GM12872 (cell line): ENCODE data around the gene GPR87.

Experiments used
- TF ChIP-seq, protein P1 (sequence below): IDR thresholded peaks from 3 replicates; pipeline ENCODE4 v1.5.1; 2011; ENCODE audit warnings: low read depth, mild to moderate bottlenecking, low read length, moderate library complexity; ENCODE audit not compliant: insufficient read depth

GPR87 gene

DNA sequence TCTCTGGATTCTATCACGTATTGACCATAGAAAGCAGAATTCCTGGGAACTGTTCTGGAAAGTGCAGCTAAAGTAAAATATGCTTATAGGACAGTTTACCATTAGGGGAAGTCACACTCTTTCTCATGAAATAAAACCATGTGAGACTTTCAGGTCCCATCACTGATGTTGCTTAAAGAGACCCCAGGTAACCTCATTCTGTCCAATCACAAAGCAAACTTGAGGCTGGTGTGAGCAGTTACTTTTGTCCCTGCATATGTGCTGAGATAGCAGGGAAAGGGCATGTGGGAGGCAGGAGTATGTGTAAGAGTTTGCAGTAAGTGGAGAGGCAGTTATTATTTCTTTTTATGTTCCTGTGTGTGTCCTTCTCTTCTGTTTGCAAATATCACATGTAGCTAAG lies 16.1 kb downstream of the GPR87 start:
- TF ChIP-seq, protein P1, sequence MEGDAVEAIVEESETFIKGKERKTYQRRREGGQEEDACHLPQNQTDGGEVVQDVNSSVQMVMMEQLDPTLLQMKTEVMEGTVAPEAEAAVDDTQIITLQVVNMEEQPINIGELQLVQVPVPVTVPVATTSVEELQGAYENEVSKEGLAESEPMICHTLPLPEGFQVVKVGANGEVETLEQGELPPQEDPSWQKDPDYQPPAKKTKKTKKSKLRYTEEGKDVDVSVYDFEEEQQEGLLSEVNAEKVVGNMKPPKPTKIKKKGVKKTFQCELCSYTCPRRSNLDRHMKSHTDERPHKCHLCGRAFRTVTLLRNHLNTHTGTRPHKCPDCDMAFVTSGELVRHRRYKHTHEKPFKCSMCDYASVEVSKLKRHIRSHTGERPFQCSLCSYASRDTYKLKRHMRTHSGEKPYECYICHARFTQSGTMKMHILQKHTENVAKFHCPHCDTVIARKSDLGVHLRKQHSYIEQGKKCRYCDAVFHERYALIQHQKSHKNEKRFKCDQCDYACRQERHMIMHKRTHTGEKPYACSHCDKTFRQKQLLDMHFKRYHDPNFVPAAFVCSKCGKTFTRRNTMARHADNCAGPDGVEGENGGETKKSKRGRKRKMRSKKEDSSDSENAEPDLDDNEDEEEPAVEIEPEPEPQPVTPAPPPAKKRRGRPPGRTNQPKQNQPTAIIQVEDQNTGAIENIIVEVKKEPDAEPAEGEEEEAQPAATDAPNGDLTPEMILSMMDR = no peak

- TF ChIP-seq, protein P1 = no peak
These were observed 17.6 kb downstream of the GPR87 start for GRCh38 chr3:151299006-151299405.

- TF ChIP-seq, protein P1 = no peak
These were observed 19.2 kb downstream of the GPR87 start for GRCh38 chr3:151297429-151297828.

GRCh38 chr3:151296226-151296625 lies 20.4 kb downstream of the GPR87 start:
- TF ChIP-seq, protein P1 = no peak

DNA sequence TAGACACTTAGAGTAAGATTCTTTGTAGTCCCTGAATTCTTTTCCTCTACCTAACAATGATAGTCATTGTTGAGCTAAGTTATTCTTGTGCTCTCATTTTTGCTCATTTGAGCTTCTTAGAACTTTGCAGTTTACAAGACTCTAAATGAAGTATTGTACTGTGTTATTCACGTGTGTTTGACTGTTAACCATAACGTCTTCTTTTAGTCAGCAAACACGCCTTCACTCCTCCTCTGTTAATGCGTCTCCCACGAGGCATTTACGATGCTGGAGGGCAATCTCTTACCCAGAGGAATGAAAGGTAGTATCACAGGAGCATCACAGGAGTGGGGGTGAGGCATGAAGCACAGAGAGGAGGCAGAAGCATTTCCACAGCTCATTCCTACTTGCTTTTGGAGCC lies 23.5 kb downstream of the GPR87 start:
- TF ChIP-seq, protein P1 = no peak

DNA sequence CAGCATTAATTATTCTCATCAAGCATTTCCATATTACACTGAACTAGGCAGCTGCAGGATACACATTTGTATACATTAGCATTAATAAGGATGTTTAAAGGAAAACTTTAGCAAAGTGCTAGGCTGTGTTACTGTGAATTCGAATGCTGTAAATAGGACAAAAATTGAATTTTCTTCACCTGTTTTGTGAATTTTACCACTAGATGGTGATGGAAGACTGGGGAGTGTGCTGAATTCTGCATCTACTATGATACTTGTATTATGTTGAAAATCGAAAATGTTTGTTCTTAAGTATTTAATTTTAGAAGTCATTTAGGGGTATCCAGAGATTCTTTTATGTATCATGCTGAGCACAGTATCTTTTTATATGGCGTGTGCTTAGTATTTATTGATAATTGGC lies 25.9 kb downstream of the GPR87 start:
- TF ChIP-seq, protein P1 = peak; percentile 36; the same call in 1 of the 3 replicates

- TF ChIP-seq, protein P1 = no peak
These were observed 27.2 kb downstream of the GPR87 start for GRCh38 chr3:151289445-151289844.

DNA sequence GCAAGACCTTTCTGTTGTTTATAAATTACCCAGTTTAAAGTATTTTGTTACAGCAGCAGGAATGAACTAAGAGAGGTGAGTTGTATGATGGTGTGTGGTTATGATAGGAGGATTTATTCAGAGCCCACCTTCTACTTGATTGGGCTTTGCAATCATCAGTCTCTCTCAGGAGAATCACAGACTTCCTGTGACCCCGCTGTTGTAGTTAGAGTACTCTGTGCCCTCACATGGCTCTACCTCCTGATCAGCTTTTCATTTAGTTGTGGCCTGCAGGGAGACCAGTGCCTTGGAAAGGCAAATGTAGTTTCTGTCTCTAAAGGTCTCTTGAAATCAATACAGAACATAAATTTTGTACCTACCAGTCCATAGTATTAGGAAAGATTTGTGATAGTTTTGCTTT lies 30.7 kb downstream of the GPR87 start:
- TF ChIP-seq, protein P1 = no peak
